Medulla oblongata (tissue), 1 donor: ENCODE results near the gene PCDHA6.
"Not testable (repeated sequence)": the region's sequence is repeated elsewhere in the genome, so short reads cannot be mapped to it uniquely, and the experiment has no call there.

Experiments
- DNase-seq: peaks from one replicate; pipeline ENCODE4 v3.0.0-alpha.2; 2015; ENCODE audit errors: extremely low spot score

The PCDHA6 gene

GRCh38 chr5:140822281-140822629, 5.5 kb upstream of the PCDHA6 start:
- no peak for DNase-seq

DNA sequence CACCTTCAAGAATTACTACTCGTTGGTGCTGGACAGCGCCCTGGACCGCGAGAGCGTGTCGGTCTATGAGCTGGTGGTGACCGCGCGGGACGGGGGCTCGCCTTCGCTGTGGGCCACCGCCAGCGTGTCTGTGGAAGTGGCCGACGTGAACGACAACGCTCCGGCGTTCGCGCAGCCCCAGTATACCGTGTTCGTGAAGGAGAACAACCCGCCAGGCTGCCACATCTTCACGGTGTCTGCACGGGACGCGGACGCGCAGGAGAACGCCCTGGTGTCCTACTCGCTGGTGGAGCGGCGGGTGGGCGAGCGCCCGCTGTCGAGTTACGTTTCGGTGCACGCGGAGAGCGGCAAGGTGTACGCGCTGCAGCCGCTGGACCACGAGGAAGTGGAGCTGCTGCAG, 4.8 kb upstream of the PCDHA6 start:
- DNase-seq = not testable (repeated sequence)

- no peak for DNase-seq
These were observed 4.3 kb upstream of the PCDHA6 start for GRCh38 chr5:140823475-140823874.

- peak; percentile 14 for DNase-seq
These were observed 590 bp downstream of the PCDHA6 start for GRCh38 chr5:140828362-140828737.

DNA sequence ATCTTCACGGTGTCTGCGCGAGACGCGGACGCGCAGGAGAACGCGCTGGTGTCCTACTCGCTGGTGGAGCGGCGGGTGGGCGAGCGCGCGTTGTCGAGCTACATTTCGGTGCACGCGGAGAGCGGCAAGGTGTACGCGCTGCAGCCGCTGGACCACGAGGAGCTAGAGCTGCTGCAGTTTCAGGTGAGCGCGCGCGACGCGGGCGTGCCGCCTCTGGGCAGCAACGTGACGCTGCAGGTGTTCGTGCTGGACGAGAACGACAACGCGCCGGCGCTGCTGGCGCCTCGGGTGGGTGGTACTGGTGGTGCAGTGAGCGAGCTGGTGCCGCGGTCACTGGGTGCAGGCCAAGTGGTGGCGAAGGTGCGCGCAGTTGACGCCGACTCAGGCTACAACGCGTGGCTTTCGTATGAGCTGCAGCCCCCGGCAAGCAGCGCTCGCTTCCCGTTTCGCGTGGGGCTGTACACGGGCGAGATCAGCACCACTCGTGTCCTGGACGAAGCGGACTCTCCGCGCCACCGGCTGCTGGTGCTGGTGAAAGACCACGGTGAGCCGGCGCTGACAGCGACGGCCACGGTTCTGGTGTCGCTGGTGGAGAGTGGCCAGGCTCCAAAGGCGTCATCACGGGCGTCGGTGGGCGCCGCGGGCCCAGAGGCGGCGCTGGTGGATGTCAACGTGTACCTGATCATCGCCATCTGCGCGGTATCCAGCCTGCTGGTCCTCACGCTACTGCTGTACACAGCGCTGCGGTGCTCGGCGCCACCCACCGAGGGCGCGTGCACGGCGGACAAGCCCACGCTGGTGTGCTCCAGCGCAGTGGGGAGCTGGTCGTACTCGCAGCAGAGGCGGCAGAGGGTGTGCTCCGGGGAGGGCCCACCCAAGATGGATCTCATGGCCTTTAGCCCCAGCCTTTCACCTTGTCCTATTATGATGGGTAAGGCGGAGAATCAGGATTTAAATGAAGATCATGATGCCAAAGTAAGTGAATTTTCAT, 2.0 kb downstream of the PCDHA6 start:
- DNase-seq = not testable (repeated sequence)

DNA sequence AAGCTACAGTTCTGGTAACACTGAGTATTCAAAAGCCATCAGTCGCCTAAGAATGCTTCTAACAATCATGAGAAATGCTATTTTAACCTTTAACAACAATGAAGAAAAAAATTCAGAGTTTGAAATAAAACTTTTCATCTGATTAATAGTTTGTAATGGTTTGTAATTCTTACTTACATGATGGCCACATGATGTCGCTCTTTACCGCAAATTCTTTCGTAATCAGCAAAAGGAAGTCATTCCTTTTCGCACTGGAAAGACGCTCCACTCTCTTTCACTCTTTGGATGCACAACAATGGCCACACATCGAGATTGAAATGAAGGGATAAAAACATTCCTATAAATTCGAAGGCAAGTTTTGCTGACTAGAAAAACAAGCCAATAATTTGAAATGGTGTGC, 6.2 kb downstream of the PCDHA6 start, which contains the start of gene PCDHA7:
TSS of gene PCDHA7 (plus strand) at position 277 of the 400 bp plus-strand sequence. CDS start at position 392, 115 bp downstream.
- DNase-seq = peak; percentile 49

DNA sequence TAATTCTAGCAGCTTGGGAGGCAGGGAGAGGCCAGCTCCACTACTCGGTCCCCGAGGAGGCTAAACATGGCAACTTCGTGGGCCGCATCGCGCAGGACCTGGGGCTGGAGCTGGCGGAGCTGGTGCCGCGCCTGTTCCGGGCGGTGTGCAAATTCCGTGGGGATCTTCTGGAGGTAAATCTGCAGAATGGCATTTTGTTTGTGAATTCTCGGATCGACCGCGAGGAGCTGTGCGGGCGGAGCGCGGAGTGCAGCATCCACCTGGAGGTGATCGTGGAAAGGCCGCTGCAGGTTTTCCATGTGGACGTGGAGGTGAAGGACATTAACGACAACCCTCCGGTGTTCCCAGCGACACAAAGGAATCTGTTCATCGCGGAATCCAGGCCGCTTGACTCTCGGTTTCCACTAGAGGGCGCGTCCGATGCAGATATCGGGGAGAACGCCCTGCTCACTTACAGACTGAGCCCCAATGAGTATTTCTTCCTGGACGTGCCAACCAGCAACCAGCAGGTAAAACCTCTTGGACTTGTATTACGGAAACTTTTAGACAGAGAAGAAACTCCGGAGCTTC, 6.8 kb downstream of the PCDHA6 start:
- not testable (repeated sequence) for DNase-seq

GRCh38 chr5:140835622-140836510, 8.1 kb downstream of the PCDHA6 start:
- DNase-seq = no peak

- DNase-seq = peak; percentile 42
These were observed 13.5 kb downstream of the PCDHA6 start, which contains the start of gene PCDHA8 for GRCh38 chr5:140840978-140841962. TSS of gene PCDHA8 (plus strand) at chr5:140841187. CDS start at chr5:140841322, 135 bp downstream.

- DNase-seq = no peak
These were observed 15.3 kb downstream of the PCDHA6 start for GRCh38 chr5:140842798-140843733.

DNA sequence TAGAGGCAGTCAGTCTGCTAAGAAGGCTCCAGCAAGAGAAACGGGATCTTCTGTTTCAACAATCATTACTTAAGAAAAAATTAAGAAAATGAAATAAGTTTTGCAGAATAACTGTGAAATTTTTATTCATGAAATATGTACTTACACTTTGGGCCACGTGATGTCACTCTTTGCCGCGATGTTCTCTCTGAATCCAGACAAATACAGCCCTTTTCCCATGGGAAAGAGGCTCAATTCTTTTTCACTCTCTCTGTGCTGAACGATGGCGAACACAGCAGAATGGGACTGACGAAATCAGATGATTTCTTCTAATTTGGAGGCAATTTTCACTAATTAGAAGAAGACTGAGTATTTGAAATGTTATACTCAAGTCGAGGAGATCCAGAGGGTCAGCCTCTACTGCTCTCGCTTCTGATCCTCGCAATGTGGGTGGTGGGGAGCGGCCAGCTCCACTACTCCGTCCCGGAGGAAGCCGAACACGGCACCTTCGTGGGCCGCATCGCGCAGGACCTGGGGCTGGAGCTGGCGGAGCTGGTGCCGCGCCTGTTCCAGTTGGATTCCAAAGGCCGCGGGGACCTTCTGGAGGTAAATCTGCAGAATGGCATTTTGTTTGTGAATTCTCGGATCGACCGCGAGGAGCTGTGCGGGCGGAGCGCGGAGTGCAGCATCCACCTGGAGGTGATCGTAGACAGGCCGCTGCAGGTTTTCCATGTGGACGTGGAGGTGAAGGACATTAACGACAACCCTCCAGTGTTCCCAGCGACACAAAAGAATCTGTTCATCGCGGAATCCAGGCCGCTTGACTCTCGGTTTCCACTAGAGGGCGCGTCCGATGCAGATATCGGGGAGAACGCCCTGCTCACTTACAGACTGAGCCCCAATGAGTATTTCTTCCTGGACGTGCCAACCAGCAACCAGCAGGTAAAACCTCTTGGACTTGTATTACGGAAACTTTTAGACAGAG, 20.7 kb downstream of the PCDHA6 start, which contains the start of gene PCDHA9:
TSS of gene PCDHA9 (plus strand) at position 244 of the 964 bp plus-strand sequence. CDS start at position 358, 114 bp downstream.
- DNase-seq = peak; percentile 23

- not testable (repeated sequence) for DNase-seq
These were observed 22.3 kb downstream of the PCDHA6 start for GRCh38 chr5:140849831-140850634.

- DNase-seq = peak; percentile 85
These were observed 28.3 kb downstream of the PCDHA6 start, which contains the start of gene PCDHA10 for GRCh38 chr5:140855772-140856674. TSS of gene PCDHA10 (plus strand) at chr5:140855897. CDS start at chr5:140856049, 152 bp downstream.

- no peak for DNase-seq
These were observed 29.6 kb downstream of the PCDHA6 start for GRCh38 chr5:140857177-140857986.

DNA sequence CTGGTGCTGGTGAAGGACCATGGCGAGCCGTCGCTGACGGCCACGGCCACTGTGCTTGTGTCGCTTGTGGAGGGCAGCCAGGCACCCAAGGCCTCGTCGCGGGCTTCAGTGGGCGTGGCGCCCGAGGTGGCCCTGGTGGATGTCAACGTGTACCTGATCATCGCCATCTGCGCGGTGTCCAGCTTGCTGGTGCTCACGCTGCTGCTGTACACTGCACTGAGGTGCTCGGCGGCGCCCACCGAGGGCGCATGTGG, 30.2 kb downstream of the PCDHA6 start:
- no peak for DNase-seq
